ENCODE measurements around the gene MRPS7.
"Not testable (repeated sequence)": the region's sequence is repeated elsewhere in the genome, so short reads cannot be mapped to it uniquely, and the experiment has no call there.

DNA sequence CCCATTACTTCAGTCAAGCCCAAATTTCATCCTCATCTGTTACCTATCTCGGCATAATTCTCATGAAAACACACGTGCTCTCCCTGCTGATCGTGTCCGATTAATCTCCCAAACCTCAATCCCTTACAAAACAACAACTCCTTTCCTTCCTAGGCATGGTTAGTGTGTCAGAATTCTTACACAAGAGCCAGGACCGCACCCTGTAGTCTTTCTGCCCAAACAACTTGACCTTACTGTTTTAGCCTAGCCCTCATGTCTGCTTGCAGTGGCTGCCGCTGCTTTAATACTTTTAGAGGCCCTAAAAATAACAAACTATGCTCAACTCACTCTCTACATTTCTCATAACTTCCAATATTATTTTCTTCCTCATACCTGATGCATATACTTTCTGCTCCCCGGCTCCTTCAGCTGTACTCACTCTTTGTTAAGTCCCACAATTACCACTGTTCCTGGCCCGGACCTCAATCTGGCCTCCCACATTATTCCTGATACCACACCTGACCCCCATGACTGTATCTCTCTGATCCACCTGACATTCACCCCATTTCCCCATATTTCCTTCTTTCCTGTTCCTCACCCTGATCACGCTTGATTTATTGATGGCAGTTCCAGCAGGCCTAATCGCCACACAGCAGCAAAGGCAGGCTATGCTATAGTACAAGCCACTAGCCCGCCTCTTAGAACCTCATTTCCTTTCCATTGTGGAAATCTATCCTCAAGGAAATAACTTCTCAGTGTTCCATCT is 5.6 kb upstream of the MRPS7 start:
- TF ChIP-seq, protein P1, sequence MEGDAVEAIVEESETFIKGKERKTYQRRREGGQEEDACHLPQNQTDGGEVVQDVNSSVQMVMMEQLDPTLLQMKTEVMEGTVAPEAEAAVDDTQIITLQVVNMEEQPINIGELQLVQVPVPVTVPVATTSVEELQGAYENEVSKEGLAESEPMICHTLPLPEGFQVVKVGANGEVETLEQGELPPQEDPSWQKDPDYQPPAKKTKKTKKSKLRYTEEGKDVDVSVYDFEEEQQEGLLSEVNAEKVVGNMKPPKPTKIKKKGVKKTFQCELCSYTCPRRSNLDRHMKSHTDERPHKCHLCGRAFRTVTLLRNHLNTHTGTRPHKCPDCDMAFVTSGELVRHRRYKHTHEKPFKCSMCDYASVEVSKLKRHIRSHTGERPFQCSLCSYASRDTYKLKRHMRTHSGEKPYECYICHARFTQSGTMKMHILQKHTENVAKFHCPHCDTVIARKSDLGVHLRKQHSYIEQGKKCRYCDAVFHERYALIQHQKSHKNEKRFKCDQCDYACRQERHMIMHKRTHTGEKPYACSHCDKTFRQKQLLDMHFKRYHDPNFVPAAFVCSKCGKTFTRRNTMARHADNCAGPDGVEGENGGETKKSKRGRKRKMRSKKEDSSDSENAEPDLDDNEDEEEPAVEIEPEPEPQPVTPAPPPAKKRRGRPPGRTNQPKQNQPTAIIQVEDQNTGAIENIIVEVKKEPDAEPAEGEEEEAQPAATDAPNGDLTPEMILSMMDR (conservative IDR thresholded peaks at IDR 0.05; ENCODE audit: low read length), result not testable (repeated sequence)
- TF ChIP-seq EZH2phosphoT487 (IDR thresholded peaks at IDR 0.05; ENCODE audit: borderline replicate concordance, low read depth, low read length), result not testable (repeated sequence)
